ENCODE measurements around the gene KLF13. TPM values are rescaled to one million over a fixed set of nuclear protein-coding genes. Genes with fewer than 3 reads are reported as not detected.

The KLF13 gene
- total RNA-seq, 4 donors from 2014 or later = 50.8 to 151 (median 98.7) TPM

DNA sequence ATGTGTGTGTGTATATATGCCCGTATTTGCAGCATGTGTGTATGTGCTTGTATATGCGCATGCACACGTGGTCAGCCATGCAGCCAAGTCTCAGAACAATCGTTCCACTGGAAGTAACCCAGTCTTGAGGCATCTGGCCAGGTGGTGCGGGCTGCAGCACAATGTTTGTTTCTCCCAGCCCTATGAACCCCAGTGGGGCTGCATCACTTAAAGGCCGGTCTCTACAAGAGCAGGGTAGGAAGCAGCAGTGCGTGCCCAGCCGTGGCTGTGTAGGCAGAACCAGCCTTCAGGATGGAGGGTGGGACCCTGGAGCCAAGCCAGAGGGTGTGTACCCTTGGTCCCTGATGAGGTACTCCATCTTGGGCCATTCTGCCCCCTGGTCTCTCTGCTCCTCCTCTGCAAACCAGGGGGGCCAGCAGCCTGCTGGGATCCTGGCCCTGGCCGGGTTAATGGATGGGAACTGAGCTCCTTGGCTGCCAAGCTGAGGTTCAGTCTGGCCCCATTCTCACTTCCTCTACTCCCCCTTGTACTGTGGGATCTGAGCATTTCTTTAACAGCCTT is 11.8 kb downstream of the KLF13 start:
- DNase-seq (ENCODE audit: low spot score in 2 of 2) = no peak
- 9 to 19% methylated on average over 8 to 9 of the region's 9 CpGs for WGBS, 2 donors
- no peak overlapping the region for H3K4me3 ChIP-seq (ENCODE audit: low read depth, poor library complexity, severe bottlenecking)
- no peak for TF ChIP-seq POLR2A (IDR thresholded peaks at IDR 0.05)
- no peak for TF ChIP-seq CTCF (IDR thresholded peaks at IDR 0.05)
- intact Hi-C loops (cut with DNase I; ENCODE audit: low total_unique reads) = no loop called here

DNA sequence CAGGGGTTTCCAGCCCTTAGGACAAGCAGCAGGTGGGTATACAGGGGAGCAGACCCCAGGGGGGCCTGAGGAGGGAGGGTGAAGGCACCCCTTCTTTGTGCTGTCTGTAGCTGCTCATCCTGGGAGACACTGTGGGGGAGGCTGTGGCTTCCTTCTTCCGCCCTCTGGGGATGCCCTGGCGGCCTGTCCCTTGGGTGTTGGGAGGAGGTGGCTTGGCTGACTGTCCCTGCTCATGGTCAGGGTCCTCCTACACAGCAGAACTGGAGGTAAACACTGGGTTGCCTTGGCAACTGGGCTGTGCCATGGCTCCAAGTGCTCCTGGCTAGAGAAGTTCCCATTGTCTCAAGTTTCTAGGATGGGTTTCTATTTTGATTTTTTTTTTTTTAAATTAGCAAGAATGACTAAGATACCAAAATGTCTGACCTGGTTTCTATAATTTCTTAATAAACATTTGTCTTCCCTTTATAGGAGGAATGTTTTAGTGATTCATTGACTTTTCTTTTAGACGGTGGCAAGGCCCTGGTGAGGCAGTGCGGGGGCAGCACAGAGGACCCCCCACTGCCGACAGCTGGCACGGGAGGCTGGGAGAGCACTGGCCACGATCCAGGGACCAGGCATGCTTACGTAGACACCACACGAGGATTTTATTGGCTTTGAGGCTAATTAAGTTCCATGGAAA is 12.4 kb downstream of the KLF13 start:
- intact Hi-C loops (cut with DNase I; ENCODE audit: low total_unique reads) = no loop called here
- 16 to 19% methylated on average over 9 of the region's 9 CpGs for WGBS, 2 donors
- no peak for DNase-seq (ENCODE audit: low spot score in 2 of 2)
- no peak overlapping the region for H3K4me3 ChIP-seq (ENCODE audit: low read depth, poor library complexity, severe bottlenecking)
- no peak for TF ChIP-seq POLR2A (IDR thresholded peaks at IDR 0.05)
- no peak for TF ChIP-seq CTCF (IDR thresholded peaks at IDR 0.05)

DNA sequence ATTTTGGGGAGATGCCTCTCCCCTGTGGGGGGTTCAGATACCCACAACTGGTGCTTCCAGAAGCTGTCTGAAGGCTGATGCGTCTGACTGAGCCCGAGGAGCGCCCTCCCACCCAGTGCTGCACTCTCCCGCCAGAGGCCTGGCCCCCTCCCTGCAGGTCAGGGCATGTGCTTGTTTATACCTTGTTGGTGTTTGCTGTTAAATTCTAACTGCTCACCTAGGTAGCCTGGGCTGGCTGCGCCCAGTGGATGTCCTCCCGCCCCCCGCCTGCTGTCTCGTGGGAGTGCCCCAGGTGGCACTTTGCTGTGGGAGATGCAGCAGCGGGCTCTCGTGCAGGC is 12.9 kb downstream of the KLF13 start:
- DNase-seq (ENCODE audit: low spot score in 2 of 2) = no peak
- intact Hi-C loops (cut with DNase I; ENCODE audit: low total_unique reads) = no loop called here
- TF ChIP-seq CTCF (IDR thresholded peaks at IDR 0.05) (no peak), POLR2A (IDR thresholded peaks at IDR 0.05) (no peak)
- 47 to 51% methylated on average over 7 to 10 of the region's 10 CpGs for WGBS, 2 donors
- no peak overlapping the region for H3K4me3 ChIP-seq (ENCODE audit: low read depth, poor library complexity, severe bottlenecking)

DNA sequence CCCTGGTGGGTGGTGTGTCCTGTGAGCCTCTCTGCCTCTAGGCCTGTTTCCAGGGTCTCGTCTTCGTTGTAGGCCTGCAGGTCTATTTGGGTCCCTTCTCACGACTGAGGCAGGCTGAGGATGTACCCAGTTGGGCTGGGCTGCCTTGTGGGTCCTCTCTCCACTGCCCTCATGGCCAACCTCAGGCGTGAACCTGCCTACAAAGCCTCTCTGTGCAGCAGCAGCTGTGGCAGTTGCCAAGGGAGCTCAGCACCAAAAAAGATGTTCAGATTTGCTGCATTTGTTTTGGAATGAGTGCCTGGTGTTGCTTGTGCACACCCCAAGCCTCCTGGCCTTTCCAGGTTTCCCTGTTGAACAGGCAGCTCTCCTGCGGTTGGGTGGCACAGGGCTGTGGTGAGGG is 13.4 kb downstream of the KLF13 start:
- DNase-seq (ENCODE audit: low spot score in 2 of 2) = no peak
- 54 to 55% methylated on average over 5 of the region's 5 CpGs for WGBS, 2 donors
- H3K4me3 ChIP-seq (ENCODE audit: low read depth, poor library complexity, severe bottlenecking) = no peak overlapping the region
- intact Hi-C loops (cut with DNase I; ENCODE audit: low total_unique reads) = no loop called here
- TF ChIP-seq POLR2A (IDR thresholded peaks at IDR 0.05) (no peak), CTCF (IDR thresholded peaks at IDR 0.05) (no peak)

GRCh38 chr15:31340592-31340991 is 14.0 kb downstream of the KLF13 start:
- intact Hi-C loops (cut with DNase I; ENCODE audit: low total_unique reads) = no loop called here
- no peak overlapping the region for H3K4me3 ChIP-seq (ENCODE audit: low read depth, poor library complexity, severe bottlenecking)
- WGBS, 2 donors = 58 to 70% methylated on average over 7 of the region's 7 CpGs
- no peak for DNase-seq (ENCODE audit: low spot score in 2 of 2)
- TF ChIP-seq POLR2A (IDR thresholded peaks at IDR 0.05) (no peak), CTCF (IDR thresholded peaks at IDR 0.05) (no peak)

GRCh38 chr15:31341071-31341470 is 14.4 kb downstream of the KLF13 start:
- 62 to 74% methylated on average over 4 of the region's 4 CpGs for WGBS, 2 donors
- no peak overlapping the region for H3K4me3 ChIP-seq (ENCODE audit: low read depth, poor library complexity, severe bottlenecking)
- TF ChIP-seq POLR2A (IDR thresholded peaks at IDR 0.05) = no peak
- TF ChIP-seq CTCF (IDR thresholded peaks at IDR 0.05) = no peak
- DNase-seq (ENCODE audit: low spot score in 2 of 2) = no peak
- intact Hi-C loops (cut with DNase I; ENCODE audit: low total_unique reads) = no loop called here
